GM12865 (cell line): ENCODE results near the gene TJP3.
"Not testable (repeated sequence)": the region's sequence is repeated elsewhere in the genome, so short reads cannot be mapped to it uniquely, and the experiment has no call there.

Source experiments
- DNase-seq: peaks from one replicate; pipeline ENCODE4 v3.0.0; 2010; ENCODE audit warnings: low read depth
- H3K4me3 ChIP-seq: 2 replicates; pipeline ENCODE4 v1.5.1; 2011; ENCODE audit warnings: mild to moderate bottlenecking, low read depth, low read length, control low read depth
- TF ChIP-seq, protein P1 (sequence below): IDR thresholded peaks from 2 replicates; pipeline ENCODE4 v1.5.1; 2011; ENCODE audit warnings: low read length, control low read depth, low read depth, inconsistent platforms; ENCODE audit not compliant: insufficient read depth; ENCODE audit errors: missing control alignments

TJP3 gene

DNA sequence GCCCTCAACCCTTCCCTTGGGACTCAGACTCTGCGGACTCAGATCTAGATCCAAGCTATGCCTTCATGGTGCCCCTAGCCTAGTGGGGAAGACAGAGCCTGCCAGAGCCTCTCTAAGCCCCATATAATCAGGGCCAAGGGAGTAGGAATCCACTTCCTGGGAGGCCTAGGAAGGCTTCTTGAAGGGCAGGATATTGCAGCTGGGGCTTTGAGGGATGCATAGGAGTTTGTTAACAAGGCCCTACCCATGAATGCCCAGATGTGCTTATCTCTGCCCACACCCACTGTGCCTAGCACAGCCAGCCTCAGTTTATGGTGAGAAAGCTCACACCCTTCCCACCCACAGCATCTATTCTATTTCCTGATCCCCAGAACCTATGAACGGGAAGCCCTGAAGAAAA, 42.0 kb downstream of the TJP3 start:
- H3K4me3 ChIP-seq = no peak overlapping the region
- TF ChIP-seq, protein P1, sequence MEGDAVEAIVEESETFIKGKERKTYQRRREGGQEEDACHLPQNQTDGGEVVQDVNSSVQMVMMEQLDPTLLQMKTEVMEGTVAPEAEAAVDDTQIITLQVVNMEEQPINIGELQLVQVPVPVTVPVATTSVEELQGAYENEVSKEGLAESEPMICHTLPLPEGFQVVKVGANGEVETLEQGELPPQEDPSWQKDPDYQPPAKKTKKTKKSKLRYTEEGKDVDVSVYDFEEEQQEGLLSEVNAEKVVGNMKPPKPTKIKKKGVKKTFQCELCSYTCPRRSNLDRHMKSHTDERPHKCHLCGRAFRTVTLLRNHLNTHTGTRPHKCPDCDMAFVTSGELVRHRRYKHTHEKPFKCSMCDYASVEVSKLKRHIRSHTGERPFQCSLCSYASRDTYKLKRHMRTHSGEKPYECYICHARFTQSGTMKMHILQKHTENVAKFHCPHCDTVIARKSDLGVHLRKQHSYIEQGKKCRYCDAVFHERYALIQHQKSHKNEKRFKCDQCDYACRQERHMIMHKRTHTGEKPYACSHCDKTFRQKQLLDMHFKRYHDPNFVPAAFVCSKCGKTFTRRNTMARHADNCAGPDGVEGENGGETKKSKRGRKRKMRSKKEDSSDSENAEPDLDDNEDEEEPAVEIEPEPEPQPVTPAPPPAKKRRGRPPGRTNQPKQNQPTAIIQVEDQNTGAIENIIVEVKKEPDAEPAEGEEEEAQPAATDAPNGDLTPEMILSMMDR = no peak
- DNase-seq = no peak

DNA sequence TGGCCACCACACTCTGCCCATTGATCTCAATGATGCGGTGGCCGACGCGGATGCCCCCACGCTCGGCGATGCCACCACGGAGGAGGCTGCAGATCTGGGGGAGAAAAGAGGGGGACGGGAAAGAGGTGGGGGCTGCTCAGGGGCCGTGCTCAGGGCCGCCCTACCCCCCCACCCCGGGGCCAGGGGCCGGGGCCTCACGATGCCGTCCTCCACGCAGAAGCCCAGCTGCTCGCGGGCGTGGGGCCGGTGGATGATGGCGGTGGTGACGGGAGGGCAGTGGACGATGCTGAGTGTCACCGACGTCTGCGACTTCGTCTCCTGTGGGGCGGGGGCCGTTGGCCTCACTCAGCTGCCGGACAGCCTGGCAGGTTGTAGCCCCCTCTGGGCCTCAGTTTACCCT, 43.1 kb downstream of the TJP3 start:
- TF ChIP-seq, protein P1 = no peak
- no peak for DNase-seq
- H3K4me3 ChIP-seq = no peak overlapping the region

DNA sequence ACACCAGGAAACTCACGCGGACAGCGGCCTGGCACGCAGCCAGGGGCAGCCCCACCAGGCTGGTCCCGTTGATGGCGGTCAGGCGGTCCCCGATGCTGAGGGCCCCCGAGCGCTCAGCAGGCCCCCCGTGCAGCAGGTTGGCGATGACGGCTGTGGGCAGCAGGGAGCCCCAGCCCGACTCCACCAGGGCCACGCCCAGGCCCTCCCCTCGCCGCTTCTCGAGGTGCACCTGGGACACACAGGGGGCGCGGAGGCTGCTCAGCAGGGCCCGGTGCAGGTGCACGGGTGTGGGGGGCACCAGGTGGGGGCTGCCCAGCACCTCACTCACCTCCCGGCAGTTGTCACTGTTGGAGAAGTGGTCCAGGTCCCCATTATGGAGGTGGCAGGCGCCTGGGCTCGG, 44.3 kb downstream of the TJP3 start:
- TF ChIP-seq, protein P1 = no peak
- no peak overlapping the region for H3K4me3 ChIP-seq
- no peak for DNase-seq

DNA sequence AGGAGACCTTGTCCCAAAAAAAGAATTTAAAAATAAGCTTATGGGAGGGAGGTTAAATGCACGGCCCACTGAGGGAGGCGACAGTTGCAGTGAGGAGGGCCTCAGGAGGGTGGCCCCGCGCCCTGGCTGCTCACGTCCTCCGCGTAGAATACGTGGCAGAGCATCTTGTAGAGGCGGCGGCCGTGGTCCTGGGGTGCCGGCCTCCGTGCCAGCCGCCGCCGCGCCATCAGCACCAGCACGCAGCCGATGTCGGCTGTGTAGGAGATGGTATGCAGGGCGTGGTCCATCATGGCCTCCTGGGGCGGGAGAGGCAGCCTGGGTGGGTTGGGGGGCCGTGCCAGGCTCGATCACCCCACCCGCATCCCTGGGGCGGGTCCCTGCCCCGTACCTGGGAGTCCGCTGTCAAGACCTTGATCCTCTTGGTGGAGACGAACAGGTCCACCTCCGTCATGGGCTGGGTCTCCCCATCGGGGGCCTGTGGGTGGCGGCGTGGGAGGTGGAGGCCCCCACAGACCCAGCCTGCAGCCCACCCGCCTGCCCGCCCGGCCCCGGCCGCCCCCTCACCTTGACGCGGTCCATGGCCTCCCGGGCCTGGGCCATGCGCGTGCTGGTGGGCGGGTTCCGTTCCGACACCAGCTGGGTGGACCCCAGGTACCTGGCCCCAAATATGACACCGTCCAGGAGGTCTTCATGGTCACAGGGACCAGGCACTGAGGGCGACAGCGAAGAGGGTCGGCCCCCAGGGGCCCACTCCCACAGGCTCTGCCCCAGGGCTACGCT, 45.6 kb downstream of the TJP3 start:
- H3K4me3 ChIP-seq = no peak overlapping the region
- TF ChIP-seq, protein P1 = no peak
- DNase-seq = no peak

DNA sequence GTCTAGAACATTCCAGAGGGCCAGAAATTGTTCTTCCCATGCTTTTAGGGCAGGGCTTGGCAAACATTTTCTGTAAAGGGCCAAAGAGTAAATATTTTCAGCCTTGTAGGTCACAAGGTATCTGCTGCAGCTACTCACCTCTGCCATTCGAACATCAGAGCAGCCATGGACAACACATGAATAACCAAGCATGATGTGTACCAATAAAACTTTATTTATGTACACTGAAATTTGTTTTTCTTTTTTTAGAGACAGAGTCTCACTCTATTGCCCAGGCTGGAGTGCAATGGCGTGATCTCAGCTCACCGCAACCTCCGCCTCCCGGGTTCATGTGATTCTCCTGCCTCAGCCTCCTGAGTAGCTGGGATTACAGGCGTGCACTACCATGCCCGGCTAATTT, 49.5 kb downstream of the TJP3 start:
- not testable (repeated sequence) for H3K4me3 ChIP-seq, DNase-seq

DNA sequence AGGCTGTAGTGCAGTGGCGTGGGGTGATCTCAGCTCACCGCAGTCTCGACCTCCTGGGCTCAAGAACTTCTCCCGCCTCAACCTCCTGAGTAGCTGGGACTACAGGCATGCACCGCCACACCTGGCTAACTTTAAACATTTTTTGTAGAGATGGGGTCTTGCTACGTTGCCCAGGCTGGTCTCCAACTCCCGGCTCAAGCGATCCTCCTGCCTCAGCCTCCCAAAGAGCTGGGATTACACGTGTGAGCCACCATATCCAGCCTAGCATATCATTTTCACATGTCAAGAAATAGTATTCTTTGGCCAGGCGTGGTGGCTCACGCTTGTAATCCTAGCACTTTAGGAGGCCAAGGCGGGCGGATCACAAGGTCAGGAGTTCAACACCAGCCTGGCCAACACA, 50.1 kb downstream of the TJP3 start:
- not testable (repeated sequence) for H3K4me3 ChIP-seq, DNase-seq

DNA sequence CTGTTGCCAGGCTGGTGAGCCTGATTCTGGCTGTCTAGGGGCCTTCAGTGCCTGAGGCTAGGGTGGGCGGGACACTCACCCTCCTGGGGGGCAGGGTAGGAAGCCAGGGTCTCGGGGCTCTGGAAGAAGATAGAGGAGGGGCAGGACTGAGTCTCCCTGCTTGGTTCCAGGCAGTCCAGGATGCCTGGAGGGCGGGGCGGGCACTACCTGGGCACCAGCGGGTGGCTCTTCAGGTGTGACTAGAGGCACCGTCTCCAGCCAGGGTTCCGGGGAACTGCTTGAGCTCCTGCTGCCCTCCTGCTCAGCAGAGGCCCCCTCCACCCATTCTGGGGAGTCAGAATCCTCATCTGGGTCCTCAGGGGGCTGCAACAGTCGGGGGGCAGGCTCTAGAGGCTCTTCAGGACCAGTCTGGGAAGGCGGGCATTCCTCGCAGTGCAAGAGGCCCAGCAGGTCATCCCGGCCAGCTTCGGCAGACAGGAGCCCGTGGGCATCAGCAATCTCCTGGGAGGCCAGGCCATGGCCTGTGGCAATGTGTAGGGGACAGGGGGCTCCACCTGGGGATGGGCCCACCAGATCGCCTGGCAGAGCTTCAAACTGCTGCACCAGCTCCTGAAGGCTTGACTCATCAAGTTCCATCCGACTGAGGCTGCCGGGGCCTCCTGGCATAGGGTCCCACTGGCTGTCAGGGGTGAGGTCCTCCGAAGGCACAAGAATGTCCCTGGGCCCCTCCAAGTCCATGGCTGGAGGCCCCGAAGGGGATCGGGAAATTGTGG, 51.5 kb downstream of the TJP3 start:
- H3K4me3 ChIP-seq = no peak overlapping the region
- TF ChIP-seq, protein P1 = no peak
- no peak for DNase-seq

DNA sequence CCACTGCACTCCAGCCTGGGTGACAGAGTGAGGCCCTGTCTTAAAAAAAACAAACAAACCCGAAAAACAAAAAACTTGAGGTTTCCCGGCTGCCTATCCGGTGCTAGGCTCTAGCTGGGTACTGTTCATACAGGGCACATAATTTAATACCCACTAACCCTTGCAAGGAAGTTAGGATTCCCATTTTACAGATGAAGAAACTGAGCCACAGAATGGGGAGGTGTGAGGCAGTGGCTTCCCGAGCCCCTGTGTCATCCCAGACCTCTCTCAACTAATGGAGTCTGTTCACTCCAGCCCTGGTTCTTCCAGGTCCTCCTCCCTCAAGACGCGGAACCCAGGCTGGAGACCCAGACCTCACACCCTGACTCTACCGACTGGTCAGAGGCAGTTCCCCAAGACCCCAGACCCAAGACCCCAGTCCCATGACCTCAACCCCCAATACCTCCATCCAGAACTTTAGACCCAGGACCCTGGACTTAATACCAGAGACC, 52.7 kb downstream of the TJP3 start:
- peak; percentile 26 for DNase-seq
- TF ChIP-seq, protein P1 = no peak
- H3K4me3 ChIP-seq = peak overlapping the region; percentile 67
